ENCODE data around the gene KCNQ5.

The KCNQ5 gene

GRCh38 chr6:72675396-72675795 lies 53.5 kb downstream of the KCNQ5 start:
- no peak for DNase-seq (ENCODE audit: low spot score)

GRCh38 chr6:72676995-72677394 lies 55.1 kb downstream of the KCNQ5 start:
- no peak for DNase-seq (ENCODE audit: low spot score)

- DNase-seq (ENCODE audit: low spot score): no peak
Measured at GRCh38 chr6:72677740-72678139, 55.9 kb downstream of the KCNQ5 start.

GRCh38 chr6:72683797-72684196 lies 61.9 kb downstream of the KCNQ5 start:
- no peak for DNase-seq (ENCODE audit: low spot score)

- no peak for DNase-seq (ENCODE audit: low spot score)
Measured at GRCh38 chr6:72689107-72689954, 67.5 kb downstream of the KCNQ5 start.

- no peak for DNase-seq (ENCODE audit: low spot score)
Measured at GRCh38 chr6:72691249-72691648, 69.4 kb downstream of the KCNQ5 start.

- no peak for DNase-seq (ENCODE audit: low spot score)
Measured at GRCh38 chr6:72696055-72696454, 74.2 kb downstream of the KCNQ5 start.

- no peak for DNase-seq (ENCODE audit: low spot score)
Measured at GRCh38 chr6:72699159-72699558, 77.3 kb downstream of the KCNQ5 start.

GRCh38 chr6:72702421-72702820 lies 80.6 kb downstream of the KCNQ5 start:
- no peak for DNase-seq (ENCODE audit: low spot score)

GRCh38 chr6:72703093-72703492 lies 81.2 kb downstream of the KCNQ5 start:
- no peak for DNase-seq (ENCODE audit: low spot score)

GRCh38 chr6:72704979-72705378 lies 83.1 kb downstream of the KCNQ5 start:
- DNase-seq (ENCODE audit: low spot score): no peak

- no peak for DNase-seq (ENCODE audit: low spot score)
Measured at GRCh38 chr6:72709431-72709830, 87.6 kb downstream of the KCNQ5 start.

- DNase-seq (ENCODE audit: low spot score): no peak
Measured at GRCh38 chr6:72711731-72712130, 89.9 kb downstream of the KCNQ5 start.

- DNase-seq (ENCODE audit: low spot score): no peak
Measured at GRCh38 chr6:72712910-72713309, 91.0 kb downstream of the KCNQ5 start.

GRCh38 chr6:72715119-72715518 lies 93.3 kb downstream of the KCNQ5 start:
- no peak for DNase-seq (ENCODE audit: low spot score)

GRCh38 chr6:72716916-72717315 lies 95.1 kb downstream of the KCNQ5 start:
- DNase-seq (ENCODE audit: low spot score): no peak

- no peak for DNase-seq (ENCODE audit: low spot score)
Measured at GRCh38 chr6:72720464-72720863, 98.6 kb downstream of the KCNQ5 start.

GRCh38 chr6:72721346-72721745 lies 99.5 kb downstream of the KCNQ5 start:
- DNase-seq (ENCODE audit: low spot score): no peak

- no peak for DNase-seq (ENCODE audit: low spot score)
Measured at GRCh38 chr6:72724545-72724944, 102.7 kb downstream of the KCNQ5 start.

GRCh38 chr6:72728706-72729343 lies 107.0 kb downstream of the KCNQ5 start:
- no peak for DNase-seq (ENCODE audit: low spot score)

GRCh38 chr6:72733045-72733444 lies 111.2 kb downstream of the KCNQ5 start:
- DNase-seq (ENCODE audit: low spot score): no peak

GRCh38 chr6:72738091-72738490 lies 116.2 kb downstream of the KCNQ5 start:
- no peak for DNase-seq (ENCODE audit: low spot score)

GRCh38 chr6:72739368-72739779 lies 117.5 kb downstream of the KCNQ5 start:
- DNase-seq (ENCODE audit: low spot score): no peak

GRCh38 chr6:72740135-72740534 lies 118.3 kb downstream of the KCNQ5 start:
- DNase-seq (ENCODE audit: low spot score): no peak
